K562 (cell line): ENCODE measurements around the gene GET3. TPM values are rescaled to one million over a fixed set of nuclear protein-coding genes. Genes with fewer than 3 reads are reported as not detected.

ENCODE experiments used
- ATF2 ChIP-seq: sonication (generic); formaldehyde crosslinking; IDR thresholded peaks from 2 replicates; pipeline ENCODE4 v1.8.1; 2022; ENCODE audit warnings: missing genetic modification reagents
- ATF7 ChIP-seq: fragments of 450-650 bp; IDR thresholded peaks from 2 replicates; pipeline ENCODE4 v1.7.1; 2014; ENCODE audit warnings: mild to moderate bottlenecking, moderate library complexity
- DPF2 ChIP-seq: fragments of 450-650 bp; IDR thresholded peaks from 2 replicates; pipeline ENCODE4 v1.6.1; 2016
- EHMT2 ChIP-seq: fragments of 450-650 bp; IDR thresholded peaks from 2 replicates; pipeline ENCODE4 v1.6.1; 2018; ENCODE audit warnings: antibody characterized with exemption
- FOXP4 ChIP-seq: sonication (generic); formaldehyde crosslinking; IDR thresholded peaks from 2 replicates; pipeline ENCODE4 v1.8.0; 2022; ENCODE audit warnings: mild to moderate bottlenecking, missing genetic modification reagents, borderline replicate concordance
- ILK ChIP-seq: fragments of 450-650 bp; IDR thresholded peaks from 2 replicates; pipeline ENCODE4 v1.6.1; 2016; ENCODE audit warnings: missing genetic modification characterization, low read depth, mild to moderate bottlenecking, missing compliant biosample characterization, moderate library complexity, borderline replicate concordance
- JUND ChIP-seq, 2 experiments: IDR thresholded peaks; 2 replicates in 1 of 2; 3 replicates in 1 of 2; pipeline ENCODE4 v1.6.1; 2011; ENCODE audit warnings: borderline replicate concordance in 2 of 2, low read depth in 2 of 2, low read length in 2 of 2, improper control_type of control experiment in 1 of 2, missing biosample characterization in 1 of 2, missing genetic modification characterization in 1 of 2, missing genetic modification reagents in 1 of 2
- KAT2B ChIP-seq: IDR thresholded peaks from one replicate; pipeline ENCODE4 v1.6.1; 2012; ENCODE audit warnings: low read depth, mild to moderate bottlenecking, control low read depth, inconsistent platforms, low read length, moderate library complexity
- NR0B1 ChIP-seq: fragments of 450-650 bp; IDR thresholded peaks from one replicate; pipeline ENCODE4 v1.6.1; 2018; ENCODE audit warnings: mild to moderate bottlenecking, moderate library complexity; ENCODE audit not compliant: partially characterized antibody
- TFAP4 ChIP-seq: sonication (generic); formaldehyde crosslinking; IDR thresholded peaks from 2 replicates; pipeline ENCODE4 v1.8.0; 2022; ENCODE audit warnings: missing genetic modification reagents, mild to moderate bottlenecking, moderate library complexity, borderline replicate concordance
- TRIM28 ChIP-seq: fragments of 450-650 bp; IDR thresholded peaks from 2 replicates; pipeline ENCODE4 v1.6.1; 2017
- ZBED1 ChIP-seq: IDR thresholded peaks from 2 replicates; pipeline ENCODE4 v1.6.1; 2014
- ZBTB43 ChIP-seq: sonication (generic); formaldehyde crosslinking; IDR thresholded peaks from 2 replicates; pipeline ENCODE4 v1.8.0; 2023; ENCODE audit warnings: mild to moderate bottlenecking, missing genetic modification reagents
- ZNF644 ChIP-seq: fragments of 200-800 bp; sonication (Bioruptor generic); IDR thresholded peaks from 2 replicates; pipeline ENCODE4 v1.6.1; 2016; ENCODE audit warnings: low read depth, missing genetic modification characterization, missing compliant biosample characterization
- ZNF668 ChIP-seq: fragments of 250-450 bp; sonication (Bioruptor Pico); IDR thresholded peaks from 2 replicates; pipeline ENCODE4 v1.8.0; 2022; ENCODE audit warnings: mild to moderate bottlenecking, inconsistent platforms
- ZNF707 ChIP-seq: fragments of 250-450 bp; sonication (Bioruptor Pico); conservative IDR thresholded peaks from 2 replicates; pipeline ENCODE4 v1.8.0; 2022; ENCODE audit warnings: inconsistent platforms, mild to moderate bottlenecking, moderate library complexity
- ZNF764 ChIP-seq: fragments of 250-450 bp; sonication (Bioruptor Pico); IDR thresholded peaks from 2 replicates; pipeline ENCODE4 v1.4.0; 2020; ENCODE audit warnings: low read depth, mild to moderate bottlenecking, moderate library complexity
- polyA plus RNA-seq, 8 experiments: library from polyadenylated mRNA; depleted of rRNA in 4 of 8; stranded (reverse) in 5 of 8; unstranded in 3 of 8; fragments of >200 nt; fragmentation: Nextera tagmentation in 2 of 8; fragmentation: Illumina TruSeq in 1 of 8; extraction: Ambion mirVana in 2 of 8; extraction: Trizol in 1 of 8; gene quantifications; 2 replicates each; pipeline versions ENCODE4 v1.2.1 to v1.2.3, GENCODE V29; 2011 to 2014; ENCODE audit warnings: inconsistent platforms in 1 of 8, missing spikeins in 1 of 8
- total RNA-seq, 7 experiments: library from RNA; depleted of rRNA in 6 of 7; stranded (reverse); fragments of >200 nt in 6 of 7; fragmentation: Illumina TruSeq in 2 of 7; extraction: Trizol in 2 of 7; gene quantifications; 2 replicates each; pipeline versions ENCODE4 v1.2.1 to v1.2.3, GENCODE V29; 2011 to 2021; ENCODE audit warnings: low replicate concordance in 1 of 7

The GET3 gene
- total and polyA plus RNA-seq, 9 of the 15 experiments (the other 6 are each of a cell fraction or from before 2014, with no cell fraction given): 8.3 to 83.5 (median 51.8) TPM

- TF ChIP-seq JUND (IDR thresholded peaks at IDR 0.05; ENCODE audit: borderline replicate concordance, low read depth, low read length) (no peak), JUND (tag; IDR thresholded peaks at IDR 0.05; ENCODE audit: borderline replicate concordance, low read depth, low read length) (no peak; the same call in 2 of the 3 replicates), ZBED1 (no peak), ILK (tag) (no peak), ZBTB43 (CRISPR knock-in tag) (no peak), ATF7 (peak; percentile 28; the same call in 1 of the 2 replicates), FOXP4 (CRISPR knock-in tag) (no peak), ZNF764 (CRISPR knock-in tag) (no peak), TRIM28 (no peak), TFAP4 (peak; percentile 63; the same call in 1 of the 2 replicates), DPF2 (no peak), EHMT2 (no peak), ZNF644 (tag) (no peak), ZNF707 (CRISPR knock-in tag) (no peak), KAT2B (no peak), ATF2 (no peak), ZNF668 (CRISPR knock-in tag) (no peak), NR0B1 (no peak)
Observed at GRCh38 chr19:12777217-12778016, 40.1 kb downstream of the GET3 start (continued).
